ENCODE results near the gene HSPH1.
"Not testable (repeated sequence)": the region's sequence is repeated elsewhere in the genome, so short reads cannot be mapped to it uniquely, and the experiment has no call there.

Gene HSPH1

DNA sequence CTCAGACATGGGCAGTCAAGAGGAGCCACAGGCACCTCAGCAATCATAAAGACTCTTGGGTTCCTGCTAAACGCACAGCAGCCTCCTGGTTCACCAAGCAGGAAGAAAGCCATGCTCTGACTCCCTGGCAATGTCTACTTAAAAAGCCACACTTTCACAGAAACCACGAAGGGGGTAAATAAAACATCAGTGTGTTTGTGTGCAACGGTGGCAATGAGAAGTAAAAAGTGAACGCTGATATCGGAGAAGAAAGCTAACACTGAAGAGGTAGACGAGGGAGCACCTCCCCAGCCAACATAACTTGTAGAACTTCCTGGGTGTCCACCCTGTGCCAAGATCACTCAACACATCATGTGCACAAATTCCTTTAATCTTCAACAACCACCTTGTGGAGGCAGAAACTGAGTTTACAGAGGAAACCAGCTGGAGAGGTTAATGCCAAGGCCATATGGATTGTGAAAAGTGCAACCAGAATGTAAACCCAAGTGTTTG is 30.2 kb downstream of the HSPH1 start:
- DNase-seq (ENCODE audit: low spot score), result no peak

DNA sequence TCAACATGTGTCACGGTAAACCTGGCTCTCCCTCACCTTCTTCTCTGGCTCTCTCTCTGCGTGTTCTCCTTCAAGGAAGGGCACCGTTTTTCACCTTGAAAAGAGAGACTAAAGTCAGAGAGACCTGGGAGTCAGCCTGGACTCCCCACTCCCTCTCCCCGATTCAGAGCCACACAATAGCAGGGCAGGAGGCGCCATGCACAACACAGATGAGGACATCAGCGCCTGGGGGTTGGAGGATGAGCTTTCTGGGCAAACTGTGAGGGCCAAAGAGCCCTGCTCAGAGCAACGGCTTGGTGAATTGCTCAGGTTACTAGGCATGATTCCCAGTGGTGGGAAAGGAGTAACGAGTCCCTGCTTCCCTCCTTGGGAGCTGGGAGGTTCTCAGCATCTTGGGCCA is 32.3 kb downstream of the HSPH1 start:
- DNase-seq (ENCODE audit: low spot score), result no peak

DNA sequence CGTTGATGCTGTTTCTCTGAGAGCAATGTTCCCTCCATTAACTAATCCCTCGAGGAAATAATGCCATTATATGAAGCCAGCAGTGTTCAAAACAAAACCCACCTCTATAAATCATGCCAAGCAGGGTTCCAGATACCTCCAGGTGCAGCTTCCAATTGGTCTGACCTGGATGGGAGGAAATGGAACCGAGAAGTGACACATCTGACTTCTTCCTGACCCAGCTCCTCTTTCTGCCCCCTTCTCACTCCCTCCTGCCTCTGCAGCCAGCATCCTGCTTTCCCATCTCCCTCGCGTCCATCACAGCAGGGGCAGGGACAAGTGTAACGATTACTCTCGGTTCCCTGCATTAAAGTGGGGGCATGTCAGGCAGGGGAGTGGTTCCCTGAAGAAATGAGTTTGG is 37.5 kb downstream of the HSPH1 start:
- DNase-seq (ENCODE audit: low spot score), result no peak

- DNase-seq (ENCODE audit: low spot score), result no peak
Observed at GRCh38 chr13:31122544-31123260, 39.0 kb downstream of the HSPH1 start.

DNA sequence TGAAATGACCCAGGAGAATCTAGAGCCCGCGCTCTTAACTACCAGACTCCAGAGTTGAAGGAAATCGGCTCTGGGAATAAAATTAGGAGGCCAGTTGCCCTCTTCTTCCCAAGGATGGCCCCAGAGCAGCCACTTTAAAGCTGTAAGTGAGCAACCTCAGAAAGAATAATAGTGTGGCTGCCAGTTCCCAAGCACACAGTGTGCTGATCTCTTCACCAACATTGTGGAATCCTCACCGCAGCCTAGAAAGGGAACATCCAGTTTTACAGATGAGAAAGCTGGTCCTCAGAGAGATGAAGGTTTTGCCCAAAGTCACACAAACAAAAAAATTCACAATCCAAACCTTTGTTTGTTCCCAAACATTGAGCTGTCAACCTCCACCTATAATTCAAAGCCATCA is 39.6 kb downstream of the HSPH1 start:
- no peak for DNase-seq (ENCODE audit: low spot score)

- DNase-seq (ENCODE audit: low spot score), result no peak
Observed at GRCh38 chr13:31121379-31122140, 40.1 kb downstream of the HSPH1 start.

DNA sequence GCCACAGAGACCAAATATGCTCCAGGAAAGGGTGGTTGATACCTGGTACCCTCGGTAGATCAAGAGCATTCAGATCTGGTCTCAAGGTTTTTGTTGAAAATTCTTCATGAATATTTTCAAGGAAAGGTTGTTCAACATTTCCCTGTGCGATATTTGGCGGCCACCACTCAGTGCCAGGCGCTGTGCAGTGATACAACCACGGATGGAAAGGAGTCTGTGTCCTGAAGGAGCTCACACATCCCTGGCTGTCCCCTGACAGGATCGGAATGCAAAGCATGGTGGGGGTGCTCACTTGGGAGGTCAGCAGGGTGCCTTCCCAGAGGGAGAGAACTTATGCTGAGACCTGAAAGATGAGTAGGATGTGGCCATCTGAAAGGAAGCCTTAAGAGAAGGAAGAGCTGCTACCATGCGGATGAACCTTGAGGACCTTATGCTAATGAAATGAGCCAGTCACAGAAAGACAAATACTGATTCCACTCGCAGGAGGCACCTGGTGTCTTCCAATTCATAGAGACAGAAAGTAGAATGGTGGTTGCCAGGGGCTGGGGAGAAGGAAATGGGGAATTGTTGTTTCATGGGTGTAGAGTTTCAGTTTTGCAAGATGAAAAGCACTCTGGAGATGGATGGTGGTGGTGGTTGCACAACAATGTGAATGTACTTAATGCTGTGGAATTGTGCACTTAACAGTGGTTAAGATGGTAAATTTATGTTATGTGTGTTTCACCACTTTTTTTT is 41.6 kb downstream of the HSPH1 start:
- no peak for DNase-seq (ENCODE audit: low spot score)

GRCh38 chr13:31119526-31119925 is 42.2 kb downstream of the HSPH1 start:
- no peak for DNase-seq (ENCODE audit: low spot score)

- DNase-seq (ENCODE audit: low spot score), result no peak
Observed at GRCh38 chr13:31116224-31116623, 45.5 kb downstream of the HSPH1 start.

GRCh38 chr13:31115616-31116015 is 46.1 kb downstream of the HSPH1 start:
- no peak for DNase-seq (ENCODE audit: low spot score)

DNA sequence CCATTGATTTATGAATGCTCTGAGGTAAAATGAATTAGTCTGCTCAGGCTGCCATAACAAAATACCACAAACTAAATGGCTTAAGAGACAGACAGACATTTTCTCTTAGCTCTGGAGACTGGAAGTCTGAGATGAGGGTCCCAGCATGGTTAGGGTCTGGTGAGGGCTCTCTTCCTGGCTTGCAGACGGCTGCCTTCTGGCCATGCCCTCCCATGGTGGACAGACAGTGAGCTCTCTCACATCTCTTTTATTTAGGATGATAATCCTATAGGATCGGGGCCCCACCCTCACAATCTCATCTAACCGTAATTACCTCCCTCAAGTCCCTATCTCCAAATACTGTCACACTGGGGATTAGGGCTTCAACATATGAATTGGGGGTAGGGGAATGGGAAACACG is 47.1 kb downstream of the HSPH1 start:
- DNase-seq (ENCODE audit: low spot score), result no peak

DNA sequence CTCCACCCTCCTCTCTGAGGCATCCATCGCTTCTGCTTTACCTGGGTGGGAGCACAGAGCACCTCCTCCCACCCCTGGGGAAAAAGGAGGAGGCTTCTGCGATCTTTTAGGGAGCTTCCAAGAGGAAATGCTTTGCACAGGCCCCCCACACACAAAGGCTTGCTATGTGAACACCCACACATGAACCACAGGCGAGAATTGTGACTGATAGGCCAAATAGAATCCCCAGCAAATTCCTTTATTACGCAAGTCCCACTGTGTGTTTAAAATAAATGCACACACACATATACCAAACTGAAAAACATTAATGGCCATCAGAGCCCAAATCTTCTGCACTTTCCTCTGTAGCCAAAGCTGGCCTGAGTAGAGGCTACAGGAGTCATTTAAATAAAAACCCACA is 50.6 kb downstream of the HSPH1 start:
- DNase-seq (ENCODE audit: low spot score), result no peak

DNA sequence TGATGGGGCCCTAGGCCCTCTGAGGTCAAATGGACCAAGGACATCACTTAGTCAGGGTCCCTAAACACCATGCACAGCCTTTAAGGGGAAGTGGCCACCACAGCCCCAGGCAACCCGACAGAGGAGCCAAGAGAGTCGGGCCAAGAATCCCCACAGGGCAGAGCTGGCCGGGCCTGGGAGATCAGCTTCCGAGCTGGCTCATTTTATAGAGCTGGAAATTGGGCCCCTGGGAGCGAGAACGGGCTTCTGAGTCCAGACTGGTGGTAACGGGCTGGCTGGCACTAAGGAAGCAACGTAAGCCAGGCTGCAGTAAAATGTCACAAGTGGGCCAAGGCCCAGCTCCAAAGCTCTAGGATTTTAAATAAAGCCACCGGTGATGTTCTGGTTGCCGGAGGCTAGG is 51.1 kb downstream of the HSPH1 start:
- no peak for DNase-seq (ENCODE audit: low spot score)

GRCh38 chr13:31110169-31110568 is 51.5 kb downstream of the HSPH1 start:
- no peak for DNase-seq (ENCODE audit: low spot score)

DNA sequence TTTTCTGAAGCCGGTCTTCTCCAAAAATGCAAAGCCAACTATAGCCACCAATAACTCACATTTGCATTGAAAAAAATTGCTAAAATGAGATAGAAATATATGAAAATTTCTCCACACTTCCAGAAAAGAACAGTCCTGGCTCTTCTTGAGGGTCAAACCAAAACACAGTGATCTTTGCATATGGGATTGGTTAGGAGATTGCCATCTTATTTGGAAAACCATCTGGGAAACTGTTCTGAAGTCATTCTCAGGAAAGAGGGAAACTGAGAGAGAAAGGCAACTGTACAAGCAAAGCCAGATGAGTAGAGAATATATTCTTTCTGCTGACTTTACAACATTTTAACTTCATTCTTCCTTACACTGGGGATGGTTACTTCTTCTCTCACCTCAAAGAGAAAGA is 54.6 kb downstream of the HSPH1 start:
- DNase-seq (ENCODE audit: low spot score), result no peak

GRCh38 chr13:31105856-31106255 is 55.8 kb downstream of the HSPH1 start:
- DNase-seq (ENCODE audit: low spot score), result no peak

- no peak for DNase-seq (ENCODE audit: low spot score)
Observed at GRCh38 chr13:31105020-31105795, 56.5 kb downstream of the HSPH1 start.

- no peak for DNase-seq (ENCODE audit: low spot score)
Observed at GRCh38 chr13:31102905-31103304, 58.8 kb downstream of the HSPH1 start.

- no peak for DNase-seq (ENCODE audit: low spot score)
Observed at GRCh38 chr13:31101472-31102170, 60.1 kb downstream of the HSPH1 start.

DNA sequence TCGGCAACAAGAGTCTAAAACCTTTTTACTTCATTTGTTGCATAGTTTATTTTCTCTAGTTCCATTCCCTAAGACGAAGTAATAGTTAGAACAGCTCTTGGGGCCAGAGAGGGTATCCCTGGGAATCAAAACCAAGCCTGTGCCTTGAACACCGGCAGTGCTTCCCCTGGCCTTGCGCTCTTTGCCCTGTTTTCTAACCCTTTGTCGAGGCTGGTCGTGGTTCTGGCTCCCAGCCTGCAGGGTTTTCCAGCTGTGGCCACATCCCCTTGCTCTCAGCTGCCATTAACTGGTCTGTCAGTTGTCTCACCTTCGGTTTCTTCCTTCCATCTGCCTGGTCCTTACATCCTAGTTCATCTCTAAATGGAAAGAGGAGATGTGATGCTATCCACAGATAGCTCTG is 61.0 kb downstream of the HSPH1 start:
- DNase-seq (ENCODE audit: low spot score), result no peak

GRCh38 chr13:31097911-31098434 is 63.7 kb downstream of the HSPH1 start:
- not testable (repeated sequence) for DNase-seq (ENCODE audit: low spot score)
